CD14-positive monocyte (primary cell): ENCODE results near the gene HCFC2. TPM values are rescaled to one million over a fixed set of nuclear protein-coding genes. Genes with fewer than 3 reads are reported as not detected.
A peak's percentile ranks its signal among the peaks of the same experiment; 100 is the strongest.

Experiments used
- DNase-seq, 3 donors: peaks; one replicate each; pipeline ENCODE4 v3.0.0-alpha.2; 2011 to 2022
- H2AFZ ChIP-seq: 2 replicates; pipeline ENCODE4 v1.6.0; 2012; ENCODE audit warnings: mild to moderate bottlenecking, low read depth, low read length, inconsistent platforms; ENCODE audit not compliant: insufficient read depth, poor library complexity, severe bottlenecking
- H3K27ac ChIP-seq, 2 donors: 1 replicate in 1 of 2; 2 replicates in 1 of 2; pipeline ENCODE4 v1.5.1; 2012 to 2013; ENCODE audit warnings: low read length in 2 of 2, control low read depth in 1 of 2, inconsistent platforms in 1 of 2, low read depth in 1 of 2, mild to moderate bottlenecking in 1 of 2
- H3K27me3 ChIP-seq, 2 donors: one replicate each; pipeline versions ENCODE4 v1.6.0 to v1.6.1; 2011 to 2013; ENCODE audit warnings: low read length in 2 of 2; ENCODE audit not compliant: control insufficient read depth in 2 of 2, insufficient read depth in 2 of 2
- H3K36me3 ChIP-seq, 2 donors: replicated peaks in 1 of 2; 1 replicate in 1 of 2; 2 replicates in 1 of 2; pipeline versions ENCODE4 v1.5.1 to v1.6.1; 2012 to 2013; ENCODE audit warnings: low read length in 2 of 2, control low read depth in 1 of 2, inconsistent platforms in 1 of 2, mild to moderate bottlenecking in 1 of 2; ENCODE audit not compliant: insufficient read depth in 2 of 2, control insufficient read depth in 1 of 2
- H3K4me1 ChIP-seq, 2 donors: 1 replicate in 1 of 2; 2 replicates in 1 of 2; pipeline versions ENCODE4 v1.5.1 to v1.6.1; 2012 to 2013; ENCODE audit warnings: low read length in 2 of 2, control low read depth in 1 of 2, inconsistent platforms in 1 of 2, mild to moderate bottlenecking in 1 of 2, moderate library complexity in 1 of 2; ENCODE audit not compliant: insufficient read depth in 2 of 2, control insufficient read depth in 1 of 2
- H3K4me2 ChIP-seq: replicated peaks from 2 replicates; pipeline ENCODE3; 2012; ENCODE audit warnings: low read length, moderate library complexity, mild to moderate bottlenecking; ENCODE audit not compliant: poor library complexity, severe bottlenecking; ENCODE audit errors: extremely low read depth
- H3K4me3 ChIP-seq, 3 experiments: fragments of 200-600 bp in 1 of 3; sonication (generic) in 1 of 3; replicated peaks in 1 of 3; 1 replicate in 2 of 3; 2 replicates in 1 of 3; pipeline ENCODE4 v1.5.1; 2011 to 2013; ENCODE audit warnings: low read length in 3 of 3, mild to moderate bottlenecking in 3 of 3, control low read depth in 2 of 3, low read depth in 2 of 3, inconsistent platforms in 1 of 3, moderate library complexity in 1 of 3
- H3K79me2 ChIP-seq: 2 replicates; pipeline ENCODE4 v1.6.0; 2012; ENCODE audit warnings: mild to moderate bottlenecking, control low read depth, inconsistent platforms, low read length, moderate library complexity; ENCODE audit not compliant: insufficient read depth
- H3K9ac ChIP-seq: 2 replicates; pipeline ENCODE4 v1.6.0; 2017; ENCODE audit warnings: low read length, mild to moderate bottlenecking; ENCODE audit not compliant: insufficient read depth, poor library complexity, severe bottlenecking
- H3K9me3 ChIP-seq, 2 donors: replicated peaks in 1 of 2; 1 replicate in 1 of 2; 2 replicates in 1 of 2; pipeline versions ENCODE4 v1.5.1 to v1.6.1; 2012 to 2013; ENCODE audit warnings: low read length in 2 of 2, control low read depth in 1 of 2; ENCODE audit not compliant: control insufficient read depth in 1 of 2, insufficient read depth in 1 of 2
- H4K20me1 ChIP-seq: 2 replicates; pipeline ENCODE4 v1.6.0; 2012; ENCODE audit warnings: mild to moderate bottlenecking, low read length, control low read depth, moderate library complexity; ENCODE audit not compliant: insufficient read depth
- H3K27ac Mint-ChIP-seq, 7 donors: one replicate each; pipeline ENCODE4 v1.8.0; 2020; ENCODE audit warnings: mild to moderate bottlenecking in 7 of 7, mixed read lengths in 7 of 7, moderate library complexity in 6 of 7, inconsistent platforms in 2 of 7
- H3K27me3 Mint-ChIP-seq, 3 donors: one replicate each; pipeline ENCODE4 v1.8.0; 2021 to 2022; ENCODE audit warnings: low read depth in 3 of 3, mild to moderate bottlenecking in 3 of 3, mixed read lengths in 3 of 3, moderate library complexity in 3 of 3, inconsistent platforms in 1 of 3
- H3K36me3 Mint-ChIP-seq, 2 donors: one replicate each; pipeline ENCODE4 v1.8.0; 2020; ENCODE audit warnings: mixed read lengths in 2 of 2, inconsistent platforms in 1 of 2, mild to moderate bottlenecking in 1 of 2
- H3K4me1 Mint-ChIP-seq: one replicate; pipeline ENCODE4 v1.8.0; 2020; ENCODE audit warnings: mild to moderate bottlenecking, mixed read lengths
- H3K4me3 Mint-ChIP-seq, 2 donors: one replicate each; pipeline ENCODE4 v1.8.0; 2020; ENCODE audit warnings: mild to moderate bottlenecking in 2 of 2, mixed read lengths in 2 of 2, moderate library complexity in 1 of 2
- H3K9me3 Mint-ChIP-seq, 7 donors: one replicate each; pipeline ENCODE4 v1.8.0; 2020 to 2022; ENCODE audit warnings: mixed read lengths in 7 of 7, mild to moderate bottlenecking in 6 of 7, moderate library complexity in 6 of 7, inconsistent platforms in 2 of 7
- WGBS: methylation state at CpG from one replicate; pipeline ENCODE4 v1.1.5; 2013; ENCODE audit warnings: missing lambda C conversion rate; ENCODE audit not compliant: insufficient coverage; 5-methylcytosine and 5-hydroxymethylcytosine counted together
- intact Hi-C, 2 donors: fragments of 100-400 bp; cut with micrococcal nuclease; formaldehyde crosslinking; loops; one replicate each; pipeline versions ENCODE4 v1.15.0 to v1.15.1; 2023
- polyA plus RNA-seq, 3 donors: library from polyadenylated mRNA; depleted of rRNA in 1 of 3; unstranded in 2 of 3; stranded (reverse) in 1 of 3; fragments of 300-500 nt in 2 of 3; fragments of >200 nt in 1 of 3; fragmentation: Illumina TruSeq in 2 of 3; gene quantifications; 1 replicate in 2 of 3; 2 replicates in 1 of 3; pipeline ENCODE4 v1.2.3, GENCODE V29; 2012 to 2021
- TF ChIP-seq, protein P1 (sequence below): fragments of 200-600 bp; IDR thresholded peaks from one replicate; pipeline ENCODE4 v1.8.0; 2022; ENCODE audit warnings: antibody characterized with exemption, mild to moderate bottlenecking

Gene HCFC2
- polyA plus RNA-seq, 3 donors, result 3.3 to 8.7 (median 4.3) TPM

DNA sequence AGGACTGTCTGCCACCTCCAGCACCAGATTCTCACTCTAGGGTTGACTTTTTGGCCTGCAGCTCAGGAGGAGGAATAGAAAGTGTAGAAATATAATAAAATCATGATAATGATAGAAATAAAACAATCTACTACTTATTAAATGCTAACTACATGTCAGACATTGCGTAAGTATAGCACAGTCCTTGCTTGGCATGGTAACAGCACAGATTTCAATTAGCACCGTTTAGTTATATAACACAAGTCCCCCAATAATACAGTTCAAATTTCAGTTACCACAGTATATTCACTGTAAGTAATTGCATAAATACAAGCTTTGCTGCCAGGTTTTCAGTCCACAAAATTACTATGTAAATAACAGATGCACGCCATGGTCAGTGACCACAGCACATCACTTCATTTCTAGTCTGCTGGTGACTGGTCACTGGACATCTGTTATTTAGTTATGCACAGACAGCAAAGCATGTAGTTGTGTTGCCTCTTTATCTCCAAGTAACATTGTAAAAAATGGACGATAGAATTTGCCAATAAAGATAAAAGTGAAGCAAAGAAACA lies 7.8 kb upstream of the HCFC2 start:
- TF ChIP-seq, protein P1, sequence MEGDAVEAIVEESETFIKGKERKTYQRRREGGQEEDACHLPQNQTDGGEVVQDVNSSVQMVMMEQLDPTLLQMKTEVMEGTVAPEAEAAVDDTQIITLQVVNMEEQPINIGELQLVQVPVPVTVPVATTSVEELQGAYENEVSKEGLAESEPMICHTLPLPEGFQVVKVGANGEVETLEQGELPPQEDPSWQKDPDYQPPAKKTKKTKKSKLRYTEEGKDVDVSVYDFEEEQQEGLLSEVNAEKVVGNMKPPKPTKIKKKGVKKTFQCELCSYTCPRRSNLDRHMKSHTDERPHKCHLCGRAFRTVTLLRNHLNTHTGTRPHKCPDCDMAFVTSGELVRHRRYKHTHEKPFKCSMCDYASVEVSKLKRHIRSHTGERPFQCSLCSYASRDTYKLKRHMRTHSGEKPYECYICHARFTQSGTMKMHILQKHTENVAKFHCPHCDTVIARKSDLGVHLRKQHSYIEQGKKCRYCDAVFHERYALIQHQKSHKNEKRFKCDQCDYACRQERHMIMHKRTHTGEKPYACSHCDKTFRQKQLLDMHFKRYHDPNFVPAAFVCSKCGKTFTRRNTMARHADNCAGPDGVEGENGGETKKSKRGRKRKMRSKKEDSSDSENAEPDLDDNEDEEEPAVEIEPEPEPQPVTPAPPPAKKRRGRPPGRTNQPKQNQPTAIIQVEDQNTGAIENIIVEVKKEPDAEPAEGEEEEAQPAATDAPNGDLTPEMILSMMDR, result no peak
- H3K79me2 ChIP-seq, result no peaks in the 10 kb centered on the region
- H3K9me3 ChIP-seq, result no peaks in the 10 kb centered on the region
- no peaks in the 10 kb centered on the region for H3K36me3 Mint-ChIP-seq
- H4K20me1 ChIP-seq, result no peaks in the 10 kb centered on the region
- 100% methylated on average over 2 of the region's 4 CpGs for WGBS
- no peak overlapping the region for H3K27ac Mint-ChIP-seq
- no peak overlapping the region for H3K27ac ChIP-seq
- DNase-seq, result no peak
- H2AFZ ChIP-seq, result no peak overlapping the region
- H3K9me3 Mint-ChIP-seq, result peaks cover 0 to 3% (median 0%) of the 10 kb centered on the region in 7 donors
- peaks cover 5% of the 10 kb centered on the region for H3K4me1 Mint-ChIP-seq
- no peak overlapping the region for H3K9ac ChIP-seq
- H3K36me3 ChIP-seq, result no peaks in the 10 kb centered on the region
- intact Hi-C loops, result no loop called here
- H3K27me3 ChIP-seq, result peaks cover 10 to 18% of the 10 kb centered on the region in 2 donors
- no peak overlapping the region for H3K4me3 ChIP-seq
- H3K4me2 ChIP-seq, result no peak overlapping the region
- H3K4me1 ChIP-seq, result no peaks in the 10 kb centered on the region
- H3K27me3 Mint-ChIP-seq, result peaks cover 8 to 23% (median 18%) of the 10 kb centered on the region in 3 donors
- H3K4me3 Mint-ChIP-seq, result no peak overlapping the region

DNA sequence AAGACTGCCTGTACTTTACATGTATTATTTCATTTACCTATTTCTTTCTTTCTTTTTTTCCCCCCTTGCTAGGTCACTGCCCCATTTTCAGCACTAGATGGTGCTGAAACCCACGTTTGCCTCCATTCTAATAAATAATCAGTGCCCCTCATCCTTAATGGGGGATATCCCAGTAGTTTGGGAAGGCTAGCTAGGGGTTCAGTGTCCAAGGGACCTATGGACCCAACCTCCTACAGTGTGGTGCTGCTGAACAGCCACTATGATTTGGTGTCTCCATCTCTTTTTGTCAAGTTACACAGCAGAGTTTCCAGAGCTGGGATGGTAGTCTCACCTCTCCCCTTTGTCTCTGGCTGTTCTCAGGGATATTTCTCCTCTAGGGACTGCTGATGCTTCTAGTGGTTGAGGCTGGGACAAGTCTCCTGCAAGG lies 6.5 kb upstream of the HCFC2 start:
- Histone ChIP-seq H4K20me1 (no peaks in the 10 kb centered on the region), H3K4me3 (no peak overlapping the region), H3K36me3 (no peaks in the 10 kb centered on the region), H3K27me3 (peaks cover 2 to 11% of the 10 kb centered on the region in 2 donors), H3K79me2 (no peaks in the 10 kb centered on the region), H3K9me3 (no peaks in the 10 kb centered on the region), H3K27ac (no peak overlapping the region), H2AFZ (peak overlapping the region; percentile 4), H3K9ac (no peak overlapping the region), H3K4me1 (no peaks in the 10 kb centered on the region), H3K4me2 (no peak overlapping the region)
- Mint-ChIP-seq H3K27me3 (peaks cover 12 to 24% (median 17%) of the 10 kb centered on the region in 3 donors), H3K9me3 (peaks cover 0 to 3% (median 0%) of the 10 kb centered on the region in 7 donors), H3K4me1 (peaks cover 5% of the 10 kb centered on the region), H3K36me3 (no peaks in the 10 kb centered on the region), H3K27ac (no peak overlapping the region), H3K4me3 (no peak overlapping the region)
- no peak for DNase-seq
- WGBS, result no CpG with 5 or more reads among the region's 1 CpG
- TF ChIP-seq, protein P1, result peak; percentile 64
- intact Hi-C loops, result no loop called here
